Ovary (tissue), 9 donors: ENCODE data around the gene POU6F2. TPM values are rescaled to one million over a fixed set of nuclear protein-coding genes. Genes with fewer than 3 reads are reported as not detected.

Source experiments
- DNase-seq, 5 donors: peaks; one replicate each; pipeline ENCODE4 v3.0.0-alpha.2; 2019 to 2020
- H3K27ac ChIP-seq, 2 donors: fragments of 200-600 bp; one replicate each; pipeline versions ENCODE4 v1.5.1 to v1.8.0; 2019 to 2022
- H3K27me3 ChIP-seq: fragments of 200-600 bp; one replicate; pipeline ENCODE4 v1.8.0; 2022
- H3K36me3 ChIP-seq: fragments of 200-600 bp; sonication (generic); one replicate; pipeline ENCODE4 v1.5.1; 2019
- H3K4me1 ChIP-seq: one replicate; pipeline ENCODE4 v1.8.1; 2013; ENCODE audit warnings: mild to moderate bottlenecking, moderate library complexity; ENCODE audit not compliant: insufficient read depth
- H3K4me3 ChIP-seq: fragments of 200-600 bp; sonication (generic); one replicate; pipeline ENCODE4 v1.5.1; 2017
- H3K9me3 ChIP-seq, 2 donors: fragments of 200-600 bp in 1 of 2; sonication (generic) in 1 of 2; one replicate each; pipeline versions ENCODE4 v1.5.1 to v1.8.1; 2013 to 2019; ENCODE audit warnings: mild to moderate bottlenecking in 1 of 2, moderate library complexity in 1 of 2
- CTCF ChIP-seq, 3 donors: fragments of 450-650 bp in 2 of 3; fragments of 200-600 bp in 1 of 3; IDR thresholded peaks; one replicate each; pipeline versions ENCODE4 v1.5.1 to v1.8.0; 2016 to 2022; ENCODE audit warnings: antibody characterized with exemption in 3 of 3, mild to moderate bottlenecking in 1 of 3
- EP300 ChIP-seq: sonication (generic); formaldehyde crosslinking; IDR thresholded peaks from one replicate; pipeline ENCODE4 v1.6.1; 2017; ENCODE audit warnings: antibody characterized with exemption
- POLR2A ChIP-seq: fragments of 450-650 bp; IDR thresholded peaks from one replicate; pipeline ENCODE4 v1.6.1; 2017; ENCODE audit warnings: antibody characterized with exemption, mild to moderate bottlenecking, moderate library complexity
- WGBS, 3 donors: extraction: QIAGEN DNeasy Blood & Tissue Kit in 1 of 3; methylation state at CpG; one replicate each; pipeline versions ENCODE4 v1.1.5 to v1.1.7; 2013 to 2017; 5-methylcytosine and 5-hydroxymethylcytosine counted together
- intact Hi-C, 4 donors: fragments of 100-400 bp; cut with DNase I; formaldehyde crosslinking; loops; one replicate each; pipeline versions ENCODE4 v1.11.0 to v1.15.1; 2022 to 2023
- polyA plus RNA-seq, 2 donors: library from polyadenylated mRNA; stranded (reverse); fragments of 200-250 nt in 1 of 2; fragments of 350-450 nt in 1 of 2; fragmentation: Illumina TruSeq in 1 of 2; extraction: RNeasy Lipid Tissue Mini Kit (QIAGEN cat#74804) in 1 of 2; gene quantifications; one replicate each; pipeline ENCODE4 v1.2.3, GENCODE V29; 2013 to 2014
- total RNA-seq, 7 donors: library from RNA; depleted of rRNA in 2 of 7; stranded (reverse); fragments of >200 nt in 2 of 7; fragmentation: NEBNext Ultra II Directional in 3 of 7; extraction: Animal tissue kit (Norgen Biotek cat#: 25700) in 3 of 7; gene quantifications; one replicate each; pipeline versions ENCODE4 v1.1.0 to v1.2.4, GENCODE V29; 2016 to 2023
- donor health status: DM: no; HTN: no; CAD: no; lungs with moderate emphysema.
- donor health status: DM: no; HTN: no; CAD: no.
- donor health status: Bipolar disorder and iron deficiency.
- donor health status: DM: yes; HTN: yes; CAD: no.
- donor health status: DM: no; HTN: no; CAD: no.
- donor health status: DM: yes; HTN: yes; CAD: no.

The POU6F2 gene
- total and polyA plus RNA-seq, 9 donors = 0.17 to 2.0 (median 0.61) TPM

- DNase-seq = no peak
- TF ChIP-seq POLR2A = no peak
- TF ChIP-seq CTCF (IDR thresholded peaks at IDR 0.05) = no peak
- intact Hi-C loops = loop anchor here in 2 of 4 donors (10.0 kb wide), 2 partner anchors 526 to 666 kb away; no protein-coding TSS in a partner anchor
- H3K27ac ChIP-seq = no peak overlapping the region
- no peaks in the 10 kb centered on the region for H3K36me3 ChIP-seq
- no peaks in the 10 kb centered on the region for H3K27me3 ChIP-seq
- WGBS, 3 donors = 90 to 92% (median 90%) methylated on average over 20 of the region's 20 CpGs
- H3K4me1 ChIP-seq = no peaks in the 10 kb centered on the region
- no peaks in the 10 kb centered on the region for H3K9me3 ChIP-seq
- no peak overlapping the region for H3K4me3 ChIP-seq
Measured at GRCh38 chr7:39460486-39460885, 482.8 kb downstream of the POU6F2 start.

- 78 to 85% (median 83%) methylated on average over 4 of the region's 4 CpGs for WGBS, 3 donors
- H3K4me3 ChIP-seq = no peak overlapping the region
- no peaks in the 10 kb centered on the region for H3K4me1 ChIP-seq
- H3K27ac ChIP-seq = no peak overlapping the region
- no peaks in the 10 kb centered on the region for H3K27me3 ChIP-seq
- no peaks in the 10 kb centered on the region for H3K9me3 ChIP-seq
- no peaks in the 10 kb centered on the region for H3K36me3 ChIP-seq
- DNase-seq = no peak
- intact Hi-C loops = loop anchor here in 2 of 4 donors (10.0 kb wide), 2 partner anchors 527 to 667 kb away; no protein-coding TSS in a partner anchor
- no peak for TF ChIP-seq CTCF (IDR thresholded peaks at IDR 0.05)
- TF ChIP-seq EP300 = no peak
- TF ChIP-seq POLR2A = no peak
Measured at GRCh38 chr7:39461263-39461820, 483.6 kb downstream of the POU6F2 start.

- no peaks in the 10 kb centered on the region for H3K27me3 ChIP-seq
- H3K4me1 ChIP-seq = no peaks in the 10 kb centered on the region
- H3K4me3 ChIP-seq = no peak overlapping the region
- H3K9me3 ChIP-seq = no peaks in the 10 kb centered on the region
- intact Hi-C loops = loop anchor here in 2 of 4 donors (10.0 kb wide), 2 partner anchors 528 to 668 kb away; no protein-coding TSS in a partner anchor
- no peak for DNase-seq
- H3K27ac ChIP-seq = no peak overlapping the region
- no peaks in the 10 kb centered on the region for H3K36me3 ChIP-seq
- TF ChIP-seq CTCF (IDR thresholded peaks at IDR 0.05) (no peak), EP300 (no peak), POLR2A (no peak)
- WGBS, 3 donors = 91 to 96% (median 92%) methylated on average over 3 of the region's 3 CpGs
Measured at GRCh38 chr7:39463252-39463651, 485.5 kb downstream of the POU6F2 start.

- 80 to 83% (median 82%) methylated on average over 16 of the region's 16 CpGs for WGBS, 3 donors
- intact Hi-C loops = loop anchor here in 2 of 4 donors (10.0 kb wide), 2 partner anchors 530 to 670 kb away; no protein-coding TSS in a partner anchor
- H3K27ac ChIP-seq = no peak overlapping the region
- H3K27me3 ChIP-seq = no peaks in the 10 kb centered on the region
- H3K4me3 ChIP-seq = no peak overlapping the region
- H3K4me1 ChIP-seq = no peaks in the 10 kb centered on the region
- no peaks in the 10 kb centered on the region for H3K9me3 ChIP-seq
- no peak for TF ChIP-seq CTCF (IDR thresholded peaks at IDR 0.05)
- no peak for TF ChIP-seq EP300
- no peak for TF ChIP-seq POLR2A
- H3K36me3 ChIP-seq = no peaks in the 10 kb centered on the region
- no peak for DNase-seq
Measured at GRCh38 chr7:39464350-39465054, 486.8 kb downstream of the POU6F2 start.
